ENCODE measurements around the gene NRP1.

DNA sequence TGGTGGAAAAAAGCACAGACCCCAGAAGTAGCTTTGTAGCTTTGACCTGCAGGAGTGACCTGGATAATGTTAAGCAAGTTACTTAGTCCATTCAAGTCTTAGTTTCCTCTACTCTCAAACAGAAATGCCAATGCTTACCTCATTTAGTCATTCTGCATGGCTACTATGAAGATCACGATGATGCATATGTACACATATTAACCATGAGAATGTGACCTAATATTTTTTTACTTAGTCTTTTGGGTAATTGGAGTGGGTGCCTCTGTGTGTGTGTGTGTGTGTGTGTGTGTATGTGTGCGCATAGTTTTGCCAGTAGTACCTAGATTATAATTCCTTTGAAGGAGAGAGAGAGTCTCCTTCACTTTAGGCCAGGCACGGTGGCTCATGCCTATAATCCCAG, 95.8 kb downstream of the NRP1 start:
- TF ChIP-seq POLR2A (IDR thresholded peaks at IDR 0.05; ENCODE audit: low read depth, low read length), result no peak
- TF ChIP-seq, protein P1, sequence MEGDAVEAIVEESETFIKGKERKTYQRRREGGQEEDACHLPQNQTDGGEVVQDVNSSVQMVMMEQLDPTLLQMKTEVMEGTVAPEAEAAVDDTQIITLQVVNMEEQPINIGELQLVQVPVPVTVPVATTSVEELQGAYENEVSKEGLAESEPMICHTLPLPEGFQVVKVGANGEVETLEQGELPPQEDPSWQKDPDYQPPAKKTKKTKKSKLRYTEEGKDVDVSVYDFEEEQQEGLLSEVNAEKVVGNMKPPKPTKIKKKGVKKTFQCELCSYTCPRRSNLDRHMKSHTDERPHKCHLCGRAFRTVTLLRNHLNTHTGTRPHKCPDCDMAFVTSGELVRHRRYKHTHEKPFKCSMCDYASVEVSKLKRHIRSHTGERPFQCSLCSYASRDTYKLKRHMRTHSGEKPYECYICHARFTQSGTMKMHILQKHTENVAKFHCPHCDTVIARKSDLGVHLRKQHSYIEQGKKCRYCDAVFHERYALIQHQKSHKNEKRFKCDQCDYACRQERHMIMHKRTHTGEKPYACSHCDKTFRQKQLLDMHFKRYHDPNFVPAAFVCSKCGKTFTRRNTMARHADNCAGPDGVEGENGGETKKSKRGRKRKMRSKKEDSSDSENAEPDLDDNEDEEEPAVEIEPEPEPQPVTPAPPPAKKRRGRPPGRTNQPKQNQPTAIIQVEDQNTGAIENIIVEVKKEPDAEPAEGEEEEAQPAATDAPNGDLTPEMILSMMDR (IDR thresholded peaks at IDR 0.05; ENCODE audit: extremely low read depth in 1 of 2, insufficient read depth in 1 of 2, low read depth in 1 of 2, low read length in 2 of 2), result no peak
- TF ChIP-seq POLR2AphosphoS5 (IDR thresholded peaks at IDR 0.05; ENCODE audit: insufficient read depth, low read depth, low read length), result no peak
- TF ChIP-seq MYC (IDR thresholded peaks at IDR 0.05; ENCODE audit: low read depth, low read length), result no peak
- no peak for TF ChIP-seq JUN (IDR thresholded peaks at IDR 0.05; ENCODE audit: borderline replicate concordance, insufficient read depth, insufficient read length, low read depth)
- no peak for TF ChIP-seq FOS (IDR thresholded peaks at IDR 0.05; ENCODE audit: borderline replicate concordance, insufficient read depth, low read length)

All from endothelial cell of umbilical vein (primary cell).